AG09309 (cell line): ENCODE measurements around the gene DCLK2.

Experiments used
- DNase-seq: peaks from one replicate; pipeline ENCODE4 v3.0.0-alpha.2; 2010; ENCODE audit warnings: low read depth
- H3K4me3 ChIP-seq: 2 replicates; pipeline ENCODE4 v1.5.1; 2011; ENCODE audit warnings: mild to moderate bottlenecking, low read depth, low read length, moderate library complexity; ENCODE audit not compliant: control insufficient read depth
- TF ChIP-seq, protein P1 (sequence below): IDR thresholded peaks from 2 replicates; pipeline ENCODE4 v1.5.1; 2011; ENCODE audit warnings: mild to moderate bottlenecking, low read depth, low read length, inconsistent platforms; ENCODE audit not compliant: insufficient read depth, control insufficient read depth; ENCODE audit errors: missing control alignments

The DCLK2 gene

DNA sequence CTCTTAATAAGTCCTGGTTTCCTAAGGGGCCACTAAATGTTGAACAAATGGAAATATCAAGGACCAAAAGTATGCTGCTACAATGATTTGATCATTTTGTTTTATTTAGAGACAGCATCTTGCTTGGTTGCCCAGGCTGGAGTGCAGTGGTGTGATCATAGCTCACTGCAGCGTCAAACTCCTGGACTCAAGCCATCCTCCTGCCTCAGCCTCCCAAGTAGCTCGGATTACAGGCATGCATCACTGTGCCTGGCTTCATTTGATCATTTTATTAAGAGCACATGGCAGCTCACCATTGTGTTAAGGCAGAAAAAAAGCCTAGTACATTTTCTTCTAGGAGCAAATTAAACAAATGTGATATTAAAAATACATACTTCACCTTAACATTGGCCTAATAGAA is 52.7 kb downstream of the DCLK2 start:
- H3K4me3 ChIP-seq: no peak overlapping the region
- DNase-seq: peak; percentile 72
- TF ChIP-seq, protein P1, sequence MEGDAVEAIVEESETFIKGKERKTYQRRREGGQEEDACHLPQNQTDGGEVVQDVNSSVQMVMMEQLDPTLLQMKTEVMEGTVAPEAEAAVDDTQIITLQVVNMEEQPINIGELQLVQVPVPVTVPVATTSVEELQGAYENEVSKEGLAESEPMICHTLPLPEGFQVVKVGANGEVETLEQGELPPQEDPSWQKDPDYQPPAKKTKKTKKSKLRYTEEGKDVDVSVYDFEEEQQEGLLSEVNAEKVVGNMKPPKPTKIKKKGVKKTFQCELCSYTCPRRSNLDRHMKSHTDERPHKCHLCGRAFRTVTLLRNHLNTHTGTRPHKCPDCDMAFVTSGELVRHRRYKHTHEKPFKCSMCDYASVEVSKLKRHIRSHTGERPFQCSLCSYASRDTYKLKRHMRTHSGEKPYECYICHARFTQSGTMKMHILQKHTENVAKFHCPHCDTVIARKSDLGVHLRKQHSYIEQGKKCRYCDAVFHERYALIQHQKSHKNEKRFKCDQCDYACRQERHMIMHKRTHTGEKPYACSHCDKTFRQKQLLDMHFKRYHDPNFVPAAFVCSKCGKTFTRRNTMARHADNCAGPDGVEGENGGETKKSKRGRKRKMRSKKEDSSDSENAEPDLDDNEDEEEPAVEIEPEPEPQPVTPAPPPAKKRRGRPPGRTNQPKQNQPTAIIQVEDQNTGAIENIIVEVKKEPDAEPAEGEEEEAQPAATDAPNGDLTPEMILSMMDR: no peak

DNA sequence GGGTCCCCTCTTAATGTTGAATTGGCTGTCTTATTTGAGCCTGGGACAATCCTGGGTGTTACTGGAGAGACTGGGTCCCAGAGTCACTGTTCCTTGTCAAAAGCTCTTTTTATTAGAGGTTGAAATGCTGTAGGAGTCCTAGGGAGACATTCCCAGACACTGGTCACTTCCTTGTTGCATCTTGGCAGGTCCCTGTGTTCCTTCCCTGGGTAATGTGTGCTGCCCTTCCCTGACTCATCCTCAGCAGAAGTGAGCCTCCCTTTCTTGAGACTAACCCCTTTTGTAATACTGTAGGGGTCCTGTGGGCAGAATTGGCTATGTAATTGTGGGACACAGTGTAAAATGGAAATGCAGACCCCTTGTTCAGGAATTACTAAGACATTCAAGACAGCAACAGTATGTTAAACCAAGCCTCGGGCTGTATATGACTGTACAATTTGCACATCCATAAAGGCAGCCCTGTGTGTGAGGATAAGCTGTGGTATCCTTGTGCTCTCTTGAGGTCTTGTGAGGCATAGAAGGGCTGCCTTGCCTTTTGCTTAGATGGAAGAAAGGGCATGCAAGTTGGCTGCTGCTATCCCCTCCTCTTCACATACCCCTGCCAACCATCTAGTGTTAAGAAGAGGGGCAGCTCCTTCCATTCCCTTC is 53.5 kb downstream of the DCLK2 start:
- no peak overlapping the region for H3K4me3 ChIP-seq
- TF ChIP-seq, protein P1: no peak
- no peak for DNase-seq

DNA sequence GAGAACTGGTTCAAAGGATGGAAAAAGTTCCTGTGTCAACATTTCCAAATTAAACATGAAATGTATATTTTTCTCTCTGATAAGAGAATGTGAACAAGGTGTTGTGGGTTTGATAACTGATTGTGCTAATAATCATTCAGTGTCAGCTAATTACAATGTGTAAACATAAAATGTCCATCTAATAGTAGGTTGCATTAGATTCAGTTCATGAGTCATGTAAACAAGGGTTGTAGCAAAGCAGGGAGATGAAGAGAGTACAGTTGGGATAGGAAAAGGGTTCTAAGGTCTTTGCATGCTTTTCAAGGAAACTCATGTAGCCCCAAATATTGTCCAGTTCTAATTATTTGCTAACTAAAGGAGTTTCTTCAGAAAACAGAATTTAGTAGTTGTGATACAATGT is 55.4 kb downstream of the DCLK2 start:
- no peak for DNase-seq
- TF ChIP-seq, protein P1: no peak
- no peak overlapping the region for H3K4me3 ChIP-seq

DNA sequence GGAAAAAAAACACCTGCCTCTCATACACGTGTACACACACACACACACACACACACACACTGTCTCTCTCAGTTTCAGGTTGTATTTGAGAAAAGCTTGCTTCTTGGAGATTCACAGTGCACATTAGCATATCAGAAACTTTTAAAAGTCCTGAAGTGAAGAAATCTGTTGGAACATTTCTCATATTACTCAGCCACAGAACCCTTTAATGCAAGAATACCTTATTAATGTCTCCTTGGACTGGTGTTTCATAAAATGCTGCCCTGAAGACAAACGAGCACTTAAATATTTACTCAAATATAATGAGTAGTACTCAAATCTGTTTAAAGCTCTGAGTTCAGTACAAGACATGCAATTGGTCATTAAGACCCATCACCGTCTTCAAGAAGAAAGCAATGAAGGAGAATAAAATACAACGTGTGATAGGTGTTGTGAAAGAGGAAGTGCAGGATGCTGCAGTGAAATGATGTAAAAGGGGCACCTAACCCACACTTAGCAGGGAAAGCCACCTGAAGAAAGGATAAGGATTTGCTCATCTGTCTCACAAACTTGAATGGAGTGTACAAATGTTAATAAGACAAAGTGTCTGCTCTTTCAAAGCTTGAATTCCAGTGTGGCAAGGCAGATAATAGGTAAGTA is 57.0 kb downstream of the DCLK2 start:
- no peak overlapping the region for H3K4me3 ChIP-seq
- TF ChIP-seq, protein P1: no peak
- DNase-seq: no peak

DNA sequence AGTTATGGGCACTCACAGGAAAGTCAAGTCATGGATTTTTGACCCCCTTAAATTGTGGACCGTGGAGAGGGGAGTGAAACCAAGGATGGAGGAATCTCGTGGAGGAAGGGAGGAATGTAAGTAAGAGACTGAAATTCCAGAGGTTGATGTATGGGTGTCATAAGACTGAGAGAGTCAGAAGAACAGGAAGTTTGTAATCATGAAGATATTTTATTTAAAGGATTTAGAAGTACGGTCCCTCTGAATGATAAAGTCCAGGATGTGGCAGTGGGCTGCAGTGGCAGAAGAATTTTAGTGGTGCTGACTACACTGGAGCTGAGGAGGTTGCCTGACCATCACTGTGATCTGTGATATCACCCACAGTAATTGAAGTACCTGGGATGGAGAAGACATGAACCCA is 57.8 kb downstream of the DCLK2 start:
- no peak overlapping the region for H3K4me3 ChIP-seq
- no peak for DNase-seq
- TF ChIP-seq, protein P1: no peak

DNA sequence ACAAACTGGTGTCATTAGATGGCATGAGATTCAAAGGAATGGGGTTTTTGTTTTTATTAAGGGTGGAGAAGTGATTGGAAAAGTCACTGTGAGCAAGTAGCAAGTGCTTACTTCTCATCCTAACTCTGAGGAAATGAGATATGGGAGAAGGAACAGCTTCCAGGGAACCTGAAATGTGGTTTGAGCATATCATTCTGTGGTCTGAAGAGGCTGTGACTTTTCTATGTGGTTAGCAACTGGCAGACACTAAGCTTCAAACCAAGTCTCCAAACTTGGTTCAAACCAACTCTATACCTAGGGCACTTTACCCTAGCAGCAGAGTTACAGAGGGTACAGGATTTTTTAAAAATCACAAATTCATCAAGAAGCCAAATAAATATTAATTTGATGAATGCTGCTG is 58.2 kb downstream of the DCLK2 start:
- no peak overlapping the region for H3K4me3 ChIP-seq
- DNase-seq: no peak
- TF ChIP-seq, protein P1: no peak
